ENCODE measurements around the gene CTDP1. TPM values are rescaled to one million over a fixed set of nuclear protein-coding genes. Genes with fewer than 3 reads are reported as not detected.

CTDP1 gene
- total RNA-seq, 4 donors from 2014 or later = 18.6 to 35.3 (median 27.4) TPM

GRCh38 chr18:79789091-79789891, 109.7 kb downstream of the CTDP1 start:
- Histone ChIP-seq H3K9me3 (no peaks in the 10 kb centered on the region), H3K27me3 (peaks cover 72% of the 10 kb centered on the region), H3K27ac (no peak overlapping the region), H3K36me3 (no peaks in the 10 kb centered on the region), H3K4me3 (no peak overlapping the region), H3K4me1 (peaks cover 29% of the 10 kb centered on the region)
- no peak for TF ChIP-seq EP300 (IDR thresholded peaks at IDR 0.05)
- TF ChIP-seq, protein P1, sequence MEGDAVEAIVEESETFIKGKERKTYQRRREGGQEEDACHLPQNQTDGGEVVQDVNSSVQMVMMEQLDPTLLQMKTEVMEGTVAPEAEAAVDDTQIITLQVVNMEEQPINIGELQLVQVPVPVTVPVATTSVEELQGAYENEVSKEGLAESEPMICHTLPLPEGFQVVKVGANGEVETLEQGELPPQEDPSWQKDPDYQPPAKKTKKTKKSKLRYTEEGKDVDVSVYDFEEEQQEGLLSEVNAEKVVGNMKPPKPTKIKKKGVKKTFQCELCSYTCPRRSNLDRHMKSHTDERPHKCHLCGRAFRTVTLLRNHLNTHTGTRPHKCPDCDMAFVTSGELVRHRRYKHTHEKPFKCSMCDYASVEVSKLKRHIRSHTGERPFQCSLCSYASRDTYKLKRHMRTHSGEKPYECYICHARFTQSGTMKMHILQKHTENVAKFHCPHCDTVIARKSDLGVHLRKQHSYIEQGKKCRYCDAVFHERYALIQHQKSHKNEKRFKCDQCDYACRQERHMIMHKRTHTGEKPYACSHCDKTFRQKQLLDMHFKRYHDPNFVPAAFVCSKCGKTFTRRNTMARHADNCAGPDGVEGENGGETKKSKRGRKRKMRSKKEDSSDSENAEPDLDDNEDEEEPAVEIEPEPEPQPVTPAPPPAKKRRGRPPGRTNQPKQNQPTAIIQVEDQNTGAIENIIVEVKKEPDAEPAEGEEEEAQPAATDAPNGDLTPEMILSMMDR (IDR thresholded peaks at IDR 0.05) = no peak
- TF ChIP-seq POLR2AphosphoS5 (IDR thresholded peaks at IDR 0.05) = no peak
- no peak for TF ChIP-seq POLR2A (IDR thresholded peaks at IDR 0.05)
- 88% methylated on average over 49 of the region's 54 CpGs for WGBS
- no peak for DNase-seq (ENCODE audit: low spot score in 2 of 2)

GRCh38 chr18:79789901-79790890, 110.6 kb downstream of the CTDP1 start:
- WGBS = 68% methylated on average over 36 of the region's 46 CpGs
- no peaks in the 10 kb centered on the region for H3K36me3 ChIP-seq
- TF ChIP-seq, protein P1 (IDR thresholded peaks at IDR 0.05) = no peak
- TF ChIP-seq EP300 (IDR thresholded peaks at IDR 0.05) = no peak
- TF ChIP-seq POLR2A (IDR thresholded peaks at IDR 0.05) = no peak
- TF ChIP-seq POLR2AphosphoS5 (IDR thresholded peaks at IDR 0.05) = no peak
- DNase-seq (ENCODE audit: low spot score in 2 of 2) = no peak
- H3K27me3 ChIP-seq = peaks cover 63% of the 10 kb centered on the region
- H3K4me3 ChIP-seq = no peak overlapping the region
- no peak overlapping the region for H3K27ac ChIP-seq
- no peaks in the 10 kb centered on the region for H3K9me3 ChIP-seq
- H3K4me1 ChIP-seq = peaks cover 29% of the 10 kb centered on the region

DNA sequence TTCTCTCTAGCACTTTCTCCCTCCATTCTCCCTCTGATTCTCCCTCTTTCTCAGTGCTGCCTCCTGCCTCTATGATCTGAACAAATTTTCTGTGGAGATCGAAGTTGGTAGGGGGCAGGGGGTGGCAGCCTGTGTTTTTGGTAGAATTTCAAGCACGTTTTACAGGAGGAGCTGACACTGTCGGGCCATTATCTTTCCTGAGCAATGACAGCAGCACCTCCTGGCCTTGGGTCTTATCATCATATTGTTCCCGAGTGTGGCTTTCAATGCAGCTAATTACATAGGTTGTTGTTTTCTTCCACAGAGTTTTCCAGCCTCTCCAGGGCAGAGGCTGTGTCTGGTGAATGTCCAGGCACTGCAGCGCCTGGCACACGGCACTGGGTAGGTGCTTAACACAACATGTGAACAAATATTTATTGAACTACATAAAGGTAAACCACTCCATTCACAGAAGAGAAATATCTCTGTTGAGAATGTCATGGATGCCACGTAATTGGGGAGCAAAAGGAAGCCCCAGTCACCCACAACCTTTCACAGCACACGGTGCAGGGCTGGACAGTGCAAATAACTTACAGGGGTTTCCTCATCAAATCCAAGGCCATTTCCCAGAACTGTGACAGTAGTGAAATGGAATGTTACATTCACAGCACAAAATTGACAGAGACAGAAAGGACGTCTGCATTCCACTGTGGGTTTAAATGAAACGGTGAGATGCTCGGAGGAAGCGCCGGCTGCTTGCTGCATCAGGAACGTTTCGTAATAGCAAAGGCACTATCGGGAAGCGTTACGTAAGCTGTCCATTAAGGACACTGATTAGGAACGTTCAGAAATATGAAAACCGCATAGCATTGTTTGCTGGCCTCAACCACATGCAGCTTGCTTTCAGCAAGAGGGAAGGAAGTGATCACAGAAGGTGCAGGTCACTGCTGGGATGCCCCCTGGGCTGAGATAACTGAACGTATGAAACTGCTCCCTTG, 111.7 kb downstream of the CTDP1 start:
- no peak overlapping the region for H3K27ac ChIP-seq
- no peak for TF ChIP-seq POLR2A (IDR thresholded peaks at IDR 0.05)
- TF ChIP-seq, protein P1 (IDR thresholded peaks at IDR 0.05) = no peak

DNA sequence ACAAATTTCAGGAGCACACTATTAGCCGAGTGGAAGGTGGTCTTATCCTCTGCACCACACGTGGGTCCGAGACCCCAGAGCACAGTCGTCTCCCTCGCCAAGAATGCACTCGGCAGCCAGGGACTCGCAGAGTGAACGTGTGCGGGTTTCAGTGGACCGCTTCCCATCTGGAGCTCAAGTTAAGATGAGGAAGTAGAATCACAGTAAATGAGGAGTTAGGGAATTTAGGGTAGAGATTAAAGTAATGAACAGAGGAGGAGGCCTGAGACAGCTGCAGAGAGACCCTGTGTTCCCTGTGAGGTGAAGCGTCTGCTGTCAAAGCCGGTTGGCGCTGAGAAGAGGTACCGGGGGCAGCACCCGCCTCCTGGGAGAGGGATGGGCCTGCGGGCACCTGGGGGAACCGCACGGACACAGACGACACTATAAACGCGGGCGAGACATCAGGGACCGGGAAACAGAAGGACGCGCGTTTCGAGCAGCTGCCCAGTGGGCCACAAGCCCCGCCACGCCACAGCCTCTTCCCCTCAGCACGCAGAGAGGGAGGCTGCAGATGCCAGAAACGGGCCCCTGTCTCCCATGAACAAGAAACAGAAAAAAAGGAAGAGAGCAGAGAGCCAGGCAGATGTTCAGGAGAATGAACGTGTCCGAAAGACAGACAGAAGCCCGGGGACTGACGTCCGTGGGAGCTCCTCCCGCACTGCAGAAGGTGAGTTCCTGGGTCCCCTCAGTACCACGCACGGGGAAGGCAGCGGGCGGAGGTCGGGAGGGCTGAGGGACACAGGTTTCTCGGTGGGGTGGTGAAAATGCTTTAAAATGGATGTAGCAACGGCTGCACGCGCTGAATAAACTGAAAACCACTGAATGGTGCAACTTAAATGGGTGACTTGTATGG, 112.7 kb downstream of the CTDP1 start:
- no peaks in the 10 kb centered on the region for H3K9me3 ChIP-seq
- H3K27ac ChIP-seq = no peak overlapping the region
- no peak overlapping the region for H3K4me3 ChIP-seq
- no peaks in the 10 kb centered on the region for H3K36me3 ChIP-seq
- no peak for TF ChIP-seq POLR2AphosphoS5 (IDR thresholded peaks at IDR 0.05)
- TF ChIP-seq EP300 (IDR thresholded peaks at IDR 0.05) = no peak
- no peak for TF ChIP-seq POLR2A (IDR thresholded peaks at IDR 0.05)
- TF ChIP-seq, protein P1 (IDR thresholded peaks at IDR 0.05) = no peak
- peaks cover 29% of the 10 kb centered on the region for H3K4me1 ChIP-seq
- 83% methylated on average over 46 of the region's 46 CpGs for WGBS
- no peak for DNase-seq (ENCODE audit: low spot score in 2 of 2)
- H3K27me3 ChIP-seq = peaks cover 51% of the 10 kb centered on the region

More for the DNA sequence above, 111.7 kb downstream of the CTDP1 start:
- Histone ChIP-seq H3K4me1 (peaks cover 29% of the 10 kb centered on the region), H3K27me3 (peaks cover 52% of the 10 kb centered on the region), H3K4me3 (no peak overlapping the region), H3K36me3 (no peaks in the 10 kb centered on the region), H3K9me3 (no peaks in the 10 kb centered on the region)
- WGBS = 23% methylated on average over 21 of the region's 21 CpGs
- no peak for DNase-seq (ENCODE audit: low spot score in 2 of 2)

Data from suprapubic skin (tissue), 4 donors.